ENCODE measurements around the gene SP140L. TPM values are rescaled to one million over a fixed set of nuclear protein-coding genes. Genes with fewer than 3 reads are reported as not detected.

SP140L gene
- total RNA-seq, 4 donors from 2014 or later, result 4.8 to 17.2 (median 7.7) TPM

DNA sequence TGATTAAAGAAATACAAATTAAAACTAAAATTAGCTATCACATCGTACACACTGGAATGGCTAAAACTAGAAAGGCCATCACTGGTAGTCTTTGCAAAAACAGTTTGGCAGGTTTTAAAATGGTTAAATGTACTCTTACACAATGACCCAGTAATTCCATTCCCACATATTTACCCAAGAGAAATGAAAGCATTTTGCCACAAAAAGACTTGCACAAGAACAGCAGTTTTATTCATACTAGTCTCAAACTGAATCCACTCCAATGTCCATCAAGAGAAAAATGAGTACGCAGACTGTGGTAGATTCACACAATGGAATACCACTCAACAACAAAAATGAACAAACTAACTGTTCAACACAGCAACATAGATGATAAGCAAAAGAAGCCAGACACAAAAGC is 29.1 kb downstream of the SP140L start:
- Histone ChIP-seq H3K4me1 (no peaks in the 10 kb centered on the region), H3K27ac (no peak overlapping the region), H3K36me3 (peaks cover 0 to 35% (median 0%) of the 10 kb centered on the region in 3 donors), H3K4me3 (no peak overlapping the region), H3K9me3 (no peaks in the 10 kb centered on the region), H3K27me3 (no peaks in the 10 kb centered on the region)
- no peak for TF ChIP-seq POLR2A (IDR thresholded peaks at IDR 0.05)
- TF ChIP-seq, protein P1, sequence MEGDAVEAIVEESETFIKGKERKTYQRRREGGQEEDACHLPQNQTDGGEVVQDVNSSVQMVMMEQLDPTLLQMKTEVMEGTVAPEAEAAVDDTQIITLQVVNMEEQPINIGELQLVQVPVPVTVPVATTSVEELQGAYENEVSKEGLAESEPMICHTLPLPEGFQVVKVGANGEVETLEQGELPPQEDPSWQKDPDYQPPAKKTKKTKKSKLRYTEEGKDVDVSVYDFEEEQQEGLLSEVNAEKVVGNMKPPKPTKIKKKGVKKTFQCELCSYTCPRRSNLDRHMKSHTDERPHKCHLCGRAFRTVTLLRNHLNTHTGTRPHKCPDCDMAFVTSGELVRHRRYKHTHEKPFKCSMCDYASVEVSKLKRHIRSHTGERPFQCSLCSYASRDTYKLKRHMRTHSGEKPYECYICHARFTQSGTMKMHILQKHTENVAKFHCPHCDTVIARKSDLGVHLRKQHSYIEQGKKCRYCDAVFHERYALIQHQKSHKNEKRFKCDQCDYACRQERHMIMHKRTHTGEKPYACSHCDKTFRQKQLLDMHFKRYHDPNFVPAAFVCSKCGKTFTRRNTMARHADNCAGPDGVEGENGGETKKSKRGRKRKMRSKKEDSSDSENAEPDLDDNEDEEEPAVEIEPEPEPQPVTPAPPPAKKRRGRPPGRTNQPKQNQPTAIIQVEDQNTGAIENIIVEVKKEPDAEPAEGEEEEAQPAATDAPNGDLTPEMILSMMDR (IDR thresholded peaks at IDR 0.05), result no peak
- no peak for DNase-seq
- intact Hi-C loops (cut with DNase I), result no loop called here
- WGBS, 2 donors, result 69 to 86% methylated on average over 2 of the region's 2 CpGs

DNA sequence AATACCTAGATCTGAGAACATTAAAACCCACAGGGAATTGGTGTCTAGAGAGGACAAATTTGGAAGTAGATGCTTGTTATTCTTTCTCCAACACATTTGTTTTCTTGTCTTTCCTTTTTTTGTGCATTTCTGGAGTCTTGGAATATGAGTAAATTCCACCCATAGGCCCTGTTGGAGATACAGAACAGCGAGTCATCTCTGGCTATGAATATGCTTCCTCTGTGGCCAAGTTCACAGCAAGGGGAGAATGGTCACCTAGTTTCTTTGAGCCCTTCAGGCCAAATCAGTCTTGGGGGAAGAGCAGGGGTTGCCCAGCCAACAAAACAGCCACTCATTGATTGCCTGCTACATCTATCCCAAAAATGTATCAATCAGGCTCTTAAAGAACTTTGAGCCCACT is 31.3 kb downstream of the SP140L start:
- peaks cover 0 to 57% (median 0%) of the 10 kb centered on the region in 3 donors for H3K36me3 ChIP-seq
- H3K9me3 ChIP-seq, result no peaks in the 10 kb centered on the region
- WGBS, 2 donors, result 89 to 90% methylated on average over 1 of the region's 1 CpG
- TF ChIP-seq POLR2A (IDR thresholded peaks at IDR 0.05), result no peak
- TF ChIP-seq, protein P1 (IDR thresholded peaks at IDR 0.05), result no peak
- H3K27me3 ChIP-seq, result no peaks in the 10 kb centered on the region
- H3K4me3 ChIP-seq, result no peak overlapping the region
- no peaks in the 10 kb centered on the region for H3K4me1 ChIP-seq
- intact Hi-C loops (cut with DNase I), result no loop called here
- no peak for DNase-seq
- no peak overlapping the region for H3K27ac ChIP-seq

DNA sequence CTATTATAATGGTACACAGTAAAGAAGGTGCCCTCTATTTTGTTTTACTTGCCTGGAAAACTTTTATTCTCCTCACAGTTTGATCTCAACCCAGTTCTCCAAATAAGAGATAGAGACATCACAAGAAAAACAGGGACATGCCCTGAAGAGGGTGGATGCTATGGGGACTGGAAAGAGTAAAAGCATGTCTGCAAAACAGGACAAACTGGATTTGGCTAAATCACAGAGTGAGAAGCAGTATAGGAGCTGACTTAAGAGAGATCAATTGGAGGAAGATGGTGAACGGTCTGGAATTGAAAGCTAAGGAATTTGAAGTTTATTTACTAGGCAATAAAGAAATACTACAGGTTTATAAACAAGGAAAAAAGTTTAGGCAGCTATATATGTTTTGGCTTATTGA is 33.0 kb downstream of the SP140L start:
- DNase-seq, result no peak
- TF ChIP-seq POLR2A (IDR thresholded peaks at IDR 0.05), result no peak
- TF ChIP-seq, protein P1 (IDR thresholded peaks at IDR 0.05), result no peak
- H3K36me3 ChIP-seq, result peaks cover 0 to 64% (median 0%) of the 10 kb centered on the region in 3 donors
- H3K9me3 ChIP-seq, result no peaks in the 10 kb centered on the region
- intact Hi-C loops (cut with DNase I), result no loop called here
- H3K27me3 ChIP-seq, result no peaks in the 10 kb centered on the region
- no peak overlapping the region for H3K27ac ChIP-seq
- H3K4me3 ChIP-seq, result no peak overlapping the region
- WGBS, 2 donors, result 39 to 45% methylated on average over 1 of the region's 1 CpG
- H3K4me1 ChIP-seq, result no peaks in the 10 kb centered on the region

DNA sequence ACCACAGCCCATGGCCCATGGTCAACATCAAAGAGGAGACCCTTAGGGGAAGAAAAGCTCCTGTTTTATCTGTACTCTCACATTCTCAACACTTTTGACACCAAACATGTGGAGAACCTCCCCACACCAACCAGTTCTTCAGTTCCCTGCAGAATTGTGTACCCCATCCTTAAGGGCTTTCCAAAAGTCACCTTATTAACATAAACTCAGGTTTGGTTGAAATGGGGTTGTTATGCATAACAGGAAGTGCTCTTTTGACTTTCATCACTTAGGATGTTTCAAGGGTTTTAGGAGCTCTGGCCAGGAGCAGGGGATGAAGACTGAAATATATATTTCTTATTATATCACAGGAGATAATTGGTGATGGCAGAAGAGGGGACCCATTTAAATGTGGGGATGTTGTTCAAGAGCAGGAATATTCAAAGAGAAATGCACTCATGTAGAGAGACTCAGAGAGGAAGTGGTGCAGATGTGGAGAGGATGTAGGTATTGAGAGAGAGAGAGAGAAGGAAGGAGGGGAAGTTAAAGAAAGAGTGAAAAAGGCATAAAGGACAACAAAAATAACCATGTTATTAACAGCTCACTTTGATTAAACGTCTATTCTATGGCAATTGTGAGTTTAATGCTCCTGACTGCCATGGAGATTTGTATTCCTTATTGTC is 35.2 kb downstream of the SP140L start:
- Histone ChIP-seq H3K36me3 (peaks cover 0 to 64% (median 0%) of the 10 kb centered on the region in 3 donors), H3K9me3 (no peaks in the 10 kb centered on the region), H3K27ac (no peak overlapping the region), H3K27me3 (no peaks in the 10 kb centered on the region), H3K4me3 (no peak overlapping the region), H3K4me1 (no peaks in the 10 kb centered on the region)
- intact Hi-C loops (cut with DNase I), result no loop called here
- TF ChIP-seq, protein P1 (IDR thresholded peaks at IDR 0.05), result no peak
- TF ChIP-seq POLR2A (IDR thresholded peaks at IDR 0.05), result no peak
- DNase-seq, result no peak
- WGBS, 2 donors, result 43 to 46% methylated on average over 1 of the region's 1 CpG

DNA sequence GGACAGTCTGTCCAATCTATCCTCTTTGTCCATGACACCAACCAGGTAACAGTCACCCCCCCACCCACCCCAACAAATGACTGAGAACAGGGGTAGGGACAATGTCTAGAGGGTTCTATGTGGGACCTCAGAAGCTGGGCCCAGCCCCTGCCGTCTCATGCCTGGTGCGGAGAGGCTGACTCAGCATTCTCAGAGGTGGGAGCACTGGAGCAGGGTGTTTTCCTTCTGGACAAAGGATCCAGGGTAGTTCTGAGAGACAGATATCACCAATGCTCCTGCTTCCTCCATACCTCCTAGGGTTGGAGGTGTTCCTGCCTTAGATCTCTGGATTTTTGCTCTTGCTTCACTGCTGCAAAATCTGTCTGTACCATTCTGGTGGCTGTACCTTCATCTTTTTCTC is 55.1 kb downstream of the SP140L start:
- Histone ChIP-seq H3K9me3 (no peaks in the 10 kb centered on the region), H3K4me3 (no peak overlapping the region), H3K27ac (no peak overlapping the region), H3K4me1 (no peaks in the 10 kb centered on the region), H3K27me3 (no peaks in the 10 kb centered on the region), H3K36me3 (peaks cover 0 to 48% (median 0%) of the 10 kb centered on the region in 3 donors)
- no peak for TF ChIP-seq POLR2A (IDR thresholded peaks at IDR 0.05)
- TF ChIP-seq, protein P1 (IDR thresholded peaks at IDR 0.05), result no peak
- no CpG with 5 or more reads among the region's 2 CpGs for WGBS, 2 donors
- no peak for DNase-seq
- intact Hi-C loops (cut with DNase I), result no loop called here
